BLaER1 treated with 17β-estradiol and CSF1 and Interleukin-3, amounts not matched to agents 10 nM and 100 nM (cell line): ENCODE results near the gene GSN.

Experiments used
- H3K27ac ChIP-seq, 11 experiments: shearing (Covaris generic); formaldehyde crosslinking; 2 replicates each; pipeline ENCODE4 v1.8.1; 2022
- H3K27me3 ChIP-seq, 11 experiments: shearing (Covaris generic); formaldehyde crosslinking; 2 replicates each; pipeline ENCODE4 v1.8.1; 2022
- H3K36me3 ChIP-seq, 11 experiments: shearing (Covaris generic); formaldehyde crosslinking; 2 replicates each; pipeline ENCODE4 v1.8.1; 2022
- H3K4me1 ChIP-seq, 10 experiments: shearing (Covaris generic); formaldehyde crosslinking; 2 replicates each; pipeline ENCODE4 v1.8.1; 2022
- H3K4me2 ChIP-seq, 11 experiments: shearing (Covaris generic); formaldehyde crosslinking; 2 replicates each; pipeline ENCODE4 v1.8.1; 2022
- H3K4me3 ChIP-seq, 10 experiments: shearing (Covaris generic); formaldehyde crosslinking; 2 replicates each; pipeline ENCODE4 v1.8.1; 2022
- H3K9ac ChIP-seq, 11 experiments: shearing (Covaris generic); formaldehyde crosslinking; 2 replicates each; pipeline ENCODE4 v1.8.1; 2022
- H3K9me3 ChIP-seq, 11 experiments: shearing (Covaris generic); formaldehyde crosslinking; replicated peaks in 1 of 11; 2 replicates each; pipeline ENCODE4 v1.8.1; 2022
- H4K20me1 ChIP-seq, 11 experiments: shearing (Covaris generic); formaldehyde crosslinking; 2 replicates each; pipeline ENCODE4 v1.8.1; 2022
- Cebpa-rat ChIP-seq, 11 experiments: shearing (Covaris generic); IDR thresholded peaks; 2 replicates each; pipeline ENCODE4 v1.8.1; 2022

Gene GSN

DNA sequence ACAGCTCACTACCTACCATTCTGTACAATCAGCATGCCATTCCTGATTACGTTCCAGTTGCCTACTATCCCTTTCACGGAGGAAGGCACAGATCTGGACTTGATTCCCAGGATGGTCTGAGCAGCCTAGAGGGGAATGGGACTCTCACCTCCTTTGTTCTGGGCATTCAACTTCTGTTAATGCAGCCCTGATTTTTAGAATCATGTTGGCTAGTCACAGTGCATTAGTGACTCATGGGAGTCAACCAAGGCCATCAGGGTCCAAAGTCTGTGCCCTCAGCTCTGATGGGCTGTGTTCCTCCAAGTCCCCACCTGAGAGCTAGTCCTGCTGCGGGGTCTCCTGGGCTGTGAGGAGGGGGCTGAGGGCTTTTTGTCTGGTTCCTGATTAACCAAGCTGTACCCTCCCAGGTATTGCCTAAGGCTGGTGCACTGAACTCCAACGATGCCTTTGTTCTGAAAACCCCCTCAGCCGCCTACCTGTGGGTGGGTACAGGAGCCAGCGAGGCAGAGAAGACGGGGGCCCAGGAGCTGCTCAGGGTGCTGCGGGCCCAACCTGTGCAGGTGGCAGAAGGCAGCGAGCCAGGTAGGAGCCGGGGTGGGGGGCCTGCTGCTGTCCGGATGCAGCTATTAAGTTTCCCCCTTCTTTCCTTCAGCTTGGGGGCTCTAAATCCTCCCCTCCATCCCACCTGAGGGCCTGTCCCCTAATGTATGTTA is 59.1 kb downstream of the GSN start:
- H3K27ac ChIP-seq = no peak overlapping the region
- no peaks in the 10 kb centered on the region for H3K27me3 ChIP-seq
- peaks cover 0 to 15% (median 0%) of the 10 kb centered on the region in 10 experiments; a peak in 5 of 20 replicates for H3K4me1 ChIP-seq
- H3K4me2 ChIP-seq = no peak overlapping the region
- H3K36me3 ChIP-seq = peaks cover 48 to 100% (median 89%) of the 10 kb centered on the region in 11 experiments; a peak in 21 of 22 replicates
- H3K9ac ChIP-seq = no peak overlapping the region
- H3K9me3 ChIP-seq = no peaks in the 10 kb centered on the region
- TF ChIP-seq Cebpa-rat (IDR thresholded peaks at IDR 0.05) = no peak
- no peak overlapping the region for H3K4me3 ChIP-seq
- peaks cover 0 to 22% (median 0%) of the 10 kb centered on the region in 11 experiments; a peak in 4 of 22 replicates for H4K20me1 ChIP-seq

DNA sequence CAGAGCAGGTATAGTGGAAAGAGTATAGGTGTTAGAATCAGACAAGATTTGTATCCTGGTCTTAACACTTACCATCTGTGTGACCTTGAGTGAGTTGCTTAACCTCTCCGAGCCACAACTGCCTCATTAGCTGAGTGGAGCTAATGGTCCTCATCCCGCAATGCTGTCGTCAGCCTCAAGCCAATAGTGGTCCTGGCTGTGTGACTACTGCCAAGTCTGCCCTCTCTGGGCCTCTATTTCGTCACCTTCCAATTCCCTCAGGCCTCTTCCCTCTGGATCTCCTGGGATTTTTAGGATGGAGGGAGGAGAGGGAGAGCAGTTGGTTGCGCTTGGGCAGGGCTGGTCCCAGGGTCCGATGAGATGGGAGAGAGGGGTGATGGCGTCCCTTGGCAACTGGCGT is 60.5 kb downstream of the GSN start:
- no peaks in the 10 kb centered on the region for H3K27me3 ChIP-seq
- H3K27ac ChIP-seq = no peak overlapping the region
- no peak overlapping the region for H3K4me3 ChIP-seq
- H3K4me2 ChIP-seq = no peak overlapping the region
- TF ChIP-seq Cebpa-rat (IDR thresholded peaks at IDR 0.05) = no peak
- peaks cover 46 to 100% (median 87%) of the 10 kb centered on the region in 11 experiments; a peak in 21 of 22 replicates for H3K36me3 ChIP-seq
- no peaks in the 10 kb centered on the region for H3K9me3 ChIP-seq
- H3K4me1 ChIP-seq = peaks cover 0 to 12% (median 5%) of the 10 kb centered on the region in 10 experiments; a peak in 12 of 20 replicates
- H4K20me1 ChIP-seq = peaks cover 0 to 22% (median 0%) of the 10 kb centered on the region in 11 experiments; a peak in 4 of 22 replicates
- no peak overlapping the region for H3K9ac ChIP-seq

GRCh38 chr9:121328876-121329681 is 61.1 kb downstream of the GSN start:
- Histone ChIP-seq H3K4me2 (no peak overlapping the region), H3K4me1 (peaks cover 0 to 18% (median 8%) of the 10 kb centered on the region in 10 experiments; a peak in 16 of 20 replicates), H3K9me3 (no peaks in the 10 kb centered on the region), H3K36me3 (peaks cover 46 to 100% (median 83%) of the 10 kb centered on the region in 11 experiments; a peak in 21 of 22 replicates), H3K27ac (no peak overlapping the region), H4K20me1 (peaks cover 0 to 20% (median 0%) of the 10 kb centered on the region in 11 experiments; a peak in 4 of 22 replicates), H3K27me3 (no peaks in the 10 kb centered on the region), H3K9ac (no peak overlapping the region), H3K4me3 (no peak overlapping the region)
- TF ChIP-seq Cebpa-rat (IDR thresholded peaks at IDR 0.05) = no peak

GRCh38 chr9:121331549-121331948 is 63.6 kb downstream of the GSN start:
- H3K4me2 ChIP-seq = no peak overlapping the region
- H3K27me3 ChIP-seq = no peaks in the 10 kb centered on the region
- H3K9ac ChIP-seq = no peak overlapping the region
- H3K4me3 ChIP-seq = no peak overlapping the region
- peaks cover 28 to 99% (median 60%) of the 10 kb centered on the region in 11 experiments; a peak in 21 of 22 replicates for H3K36me3 ChIP-seq
- peaks cover 0 to 43% (median 31%) of the 10 kb centered on the region in 10 experiments; a peak in 16 of 20 replicates for H3K4me1 ChIP-seq
- no peaks in the 10 kb centered on the region for H3K9me3 ChIP-seq
- peak overlapping the region in 1 of 11 experiments; percentile 34; a peak in 2 of 22 replicates for H3K27ac ChIP-seq
- no peak for TF ChIP-seq Cebpa-rat (IDR thresholded peaks at IDR 0.05)
- H4K20me1 ChIP-seq = peaks cover 0 to 9% (median 0%) of the 10 kb centered on the region in 11 experiments; a peak in 3 of 22 replicates

DNA sequence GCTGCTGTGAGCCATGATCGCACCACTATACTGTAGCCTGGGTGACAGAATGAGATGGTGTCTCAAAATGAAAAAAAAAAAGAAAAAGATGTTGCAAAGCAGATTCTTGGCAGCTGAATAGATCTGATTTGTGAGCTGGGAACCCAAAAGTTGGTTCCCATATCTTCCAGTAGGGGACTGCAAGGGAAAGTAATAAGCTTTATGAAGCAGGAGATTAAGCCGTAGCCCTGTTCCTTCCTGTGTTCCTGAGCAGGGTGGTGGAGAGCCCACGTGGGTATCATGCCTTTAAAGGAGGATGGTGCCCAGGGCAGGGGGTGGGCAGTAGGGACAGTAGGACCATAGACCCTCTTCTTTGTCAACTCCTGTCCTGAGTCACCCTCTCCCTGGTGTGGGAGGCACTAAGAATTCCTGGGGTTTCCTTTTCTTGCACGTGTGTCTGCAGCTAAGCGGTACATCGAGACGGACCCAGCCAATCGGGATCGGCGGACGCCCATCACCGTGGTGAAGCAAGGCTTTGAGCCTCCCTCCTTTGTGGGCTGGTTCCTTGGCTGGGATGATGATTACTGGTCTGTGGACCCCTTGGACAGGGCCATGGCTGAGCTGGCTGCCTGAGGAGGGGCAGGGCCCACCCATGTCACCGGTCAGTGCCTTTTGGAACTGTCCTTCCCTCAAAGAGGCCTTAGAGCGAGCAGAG is 64.2 kb downstream of the GSN start:
- Histone ChIP-seq H3K4me1 (peaks cover 0 to 49% (median 37%) of the 10 kb centered on the region in 10 experiments; a peak in 16 of 20 replicates), H3K4me2 (no peak overlapping the region), H3K36me3 (peaks cover 24 to 93% (median 54%) of the 10 kb centered on the region in 11 experiments; a peak in 21 of 22 replicates), H4K20me1 (peaks cover 0 to 9% (median 0%) of the 10 kb centered on the region in 11 experiments; a peak in 3 of 22 replicates), H3K4me3 (no peak overlapping the region), H3K27ac (peak overlapping the region in 2 of 11 experiments; percentile 19 to 34; a peak in 5 of 22 replicates), H3K27me3 (no peaks in the 10 kb centered on the region), H3K9me3 (no peaks in the 10 kb centered on the region), H3K9ac (no peak overlapping the region; a peak in 1 of 22 replicates)
- no peak for TF ChIP-seq Cebpa-rat (IDR thresholded peaks at IDR 0.05)

- peak overlapping the region in 5 of 11 experiments; percentile 31 to 69 (median 60); a peak in 9 of 22 replicates for H3K27ac ChIP-seq
- H3K4me1 ChIP-seq = peaks cover 4 to 50% (median 39%) of the 10 kb centered on the region in 10 experiments
- TF ChIP-seq Cebpa-rat (IDR thresholded peaks at IDR 0.05) = peak in 3 of 11 experiments; percentile 6 to 50 (median 13); a peak in 1 of 22 replicates
- peak overlapping the region in 3 of 11 experiments; percentile 1 to 48 (median 13); a peak in 5 of 22 replicates for H3K9ac ChIP-seq
- peaks cover 10 to 76% (median 35%) of the 10 kb centered on the region in 11 experiments; a peak in 20 of 22 replicates for H3K36me3 ChIP-seq
- H3K9me3 ChIP-seq = no peaks in the 10 kb centered on the region
- peaks cover 0 to 9% (median 0%) of the 10 kb centered on the region in 11 experiments; a peak in 3 of 22 replicates for H4K20me1 ChIP-seq
- no peaks in the 10 kb centered on the region for H3K27me3 ChIP-seq
- H3K4me2 ChIP-seq = peak overlapping the region in 9 of 11 experiments; percentile 50 to 82 (median 71); a peak in 18 of 22 replicates
- no peak overlapping the region for H3K4me3 ChIP-seq
These were observed 66.2 kb downstream of the GSN start for GRCh38 chr9:121333950-121334773.

- H3K4me1 ChIP-seq = peaks cover 7 to 50% (median 39%) of the 10 kb centered on the region in 10 experiments
- peaks cover 0 to 51% (median 10%) of the 10 kb centered on the region in 11 experiments; a peak in 15 of 22 replicates for H3K36me3 ChIP-seq
- peak overlapping the region in 9 of 11 experiments; percentile 0 to 82 (median 62); a peak in 15 of 22 replicates for H3K4me2 ChIP-seq
- 0 out of 22 replicates have a peak overlapping the region, but pooled peaks of 1 of the 11 experiments have one; percentile 20 for H3K27ac ChIP-seq
- no peak overlapping the region for H3K4me3 ChIP-seq
- H4K20me1 ChIP-seq = peaks cover 0 to 9% (median 0%) of the 10 kb centered on the region in 11 experiments; a peak in 2 of 22 replicates
- no peaks in the 10 kb centered on the region for H3K27me3 ChIP-seq
- no peaks in the 10 kb centered on the region for H3K9me3 ChIP-seq
- H3K9ac ChIP-seq = no peak overlapping the region
- no peak for TF ChIP-seq Cebpa-rat (IDR thresholded peaks at IDR 0.05)
These were observed 68.7 kb downstream of the GSN start for GRCh38 chr9:121336665-121337064.
